SK-N-SH (cell line): ENCODE results near the gene ICA1.

Experiments
- EP300 ChIP-seq, 2 experiments: IDR thresholded peaks; 2 replicates each; pipeline versions ENCODE4 v1.4.0 to v1.6.1; 2012; ENCODE audit warnings: borderline replicate concordance in 1 of 2, low read depth in 1 of 2, low read length in 1 of 2
- EZH2phosphoT487 ChIP-seq: fragments of 200-600 bp; sonication (generic); IDR thresholded peaks from 2 replicates; pipeline ENCODE4 v1.6.1; 2017; ENCODE audit warnings: low read depth, mixed run types, mild to moderate bottlenecking, antibody characterized with exemption, moderate library complexity, borderline replicate concordance
- FOXJ3 ChIP-seq: sonication (generic); formaldehyde crosslinking; IDR thresholded peaks from 2 replicates; pipeline ENCODE4 v1.5.1; 2020; ENCODE audit warnings: mild to moderate bottlenecking, missing genetic modification reagents
- FOXM1 ChIP-seq: IDR thresholded peaks from 2 replicates; pipeline ENCODE4 v1.4.0; 2012; ENCODE audit warnings: low read depth, mild to moderate bottlenecking
- POLR2AphosphoS5 ChIP-seq: IDR thresholded peaks from 2 replicates; pipeline ENCODE4 v1.6.1; 2012; ENCODE audit warnings: low read depth, low read length
- RFX5 ChIP-seq: IDR thresholded peaks from 2 replicates; pipeline ENCODE4 v1.6.1; 2012; ENCODE audit warnings: mild to moderate bottlenecking, improper control_type of control experiment, low read length
- SMC3 ChIP-seq: IDR thresholded peaks from 2 replicates; pipeline ENCODE4 v1.6.1; 2012; ENCODE audit warnings: low read depth, low read length, improper control_type of control experiment
- TF ChIP-seq, protein P1 (sequence below): IDR thresholded peaks from 2 replicates; pipeline ENCODE4 v1.4.0; 2012; ENCODE audit warnings: low read depth, borderline replicate concordance
- TF ChIP-seq, protein P2 (sequence below): fragments of 200-600 bp; sonication (generic); IDR thresholded peaks from 2 replicates; pipeline ENCODE4 v1.6.1; 2017; ENCODE audit warnings: antibody characterized with exemption, mild to moderate bottlenecking, moderate library complexity
- TF ChIP-seq, protein P3 (sequence below): IDR thresholded peaks from 2 replicates; pipeline ENCODE4 v1.4.0; 2012; ENCODE audit warnings: low read depth
- TF ChIP-seq, protein P4 (sequence below): IDR thresholded peaks from 2 replicates; pipeline ENCODE4 v1.6.1; 2012; ENCODE audit warnings: mild to moderate bottlenecking, low read depth, low read length, moderate library complexity
- TF ChIP-seq, protein P5 (sequence below): IDR thresholded peaks from 2 replicates; pipeline ENCODE4 v1.4.0; 2012; ENCODE audit warnings: low read depth, borderline replicate concordance

DNA sequence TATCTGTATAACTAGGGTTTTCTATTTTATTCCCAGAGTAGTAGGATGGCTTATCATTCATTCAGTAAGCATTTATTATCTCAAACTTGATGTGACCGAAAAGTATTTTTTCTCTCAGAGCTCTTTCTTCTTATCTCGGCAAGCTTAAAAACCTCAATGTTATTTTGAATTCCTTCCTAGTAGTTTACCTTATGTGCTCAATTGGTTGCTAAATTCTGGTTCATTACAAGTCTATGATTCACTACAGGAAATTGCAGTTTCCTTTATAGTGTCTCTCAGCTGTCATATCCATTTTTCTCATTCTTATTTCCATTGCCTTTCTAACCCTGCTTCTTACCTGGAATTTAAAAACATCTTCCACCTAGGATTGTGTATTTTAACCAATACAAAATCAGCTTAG, 12.6 kb upstream of the ICA1 start:
- TF ChIP-seq, protein P1, sequence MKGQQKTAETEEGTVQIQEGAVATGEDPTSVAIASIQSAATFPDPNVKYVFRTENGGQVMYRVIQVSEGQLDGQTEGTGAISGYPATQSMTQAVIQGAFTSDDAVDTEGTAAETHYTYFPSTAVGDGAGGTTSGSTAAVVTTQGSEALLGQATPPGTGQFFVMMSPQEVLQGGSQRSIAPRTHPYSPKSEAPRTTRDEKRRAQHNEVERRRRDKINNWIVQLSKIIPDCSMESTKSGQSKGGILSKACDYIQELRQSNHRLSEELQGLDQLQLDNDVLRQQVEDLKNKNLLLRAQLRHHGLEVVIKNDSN = no peak
- TF ChIP-seq FOXJ3 (CRISPR knock-in tag) (no peak), EP300 (IDR thresholded peaks at IDR 0.05; ENCODE audit: borderline replicate concordance in 1 of 2, low read depth in 1 of 2, low read length in 1 of 2) (no peak), SMC3 (no peak), POLR2AphosphoS5 (no peak), EZH2phosphoT487 (no peak), RFX5 (no peak), FOXM1 (no peak)
- TF ChIP-seq, protein P2, sequence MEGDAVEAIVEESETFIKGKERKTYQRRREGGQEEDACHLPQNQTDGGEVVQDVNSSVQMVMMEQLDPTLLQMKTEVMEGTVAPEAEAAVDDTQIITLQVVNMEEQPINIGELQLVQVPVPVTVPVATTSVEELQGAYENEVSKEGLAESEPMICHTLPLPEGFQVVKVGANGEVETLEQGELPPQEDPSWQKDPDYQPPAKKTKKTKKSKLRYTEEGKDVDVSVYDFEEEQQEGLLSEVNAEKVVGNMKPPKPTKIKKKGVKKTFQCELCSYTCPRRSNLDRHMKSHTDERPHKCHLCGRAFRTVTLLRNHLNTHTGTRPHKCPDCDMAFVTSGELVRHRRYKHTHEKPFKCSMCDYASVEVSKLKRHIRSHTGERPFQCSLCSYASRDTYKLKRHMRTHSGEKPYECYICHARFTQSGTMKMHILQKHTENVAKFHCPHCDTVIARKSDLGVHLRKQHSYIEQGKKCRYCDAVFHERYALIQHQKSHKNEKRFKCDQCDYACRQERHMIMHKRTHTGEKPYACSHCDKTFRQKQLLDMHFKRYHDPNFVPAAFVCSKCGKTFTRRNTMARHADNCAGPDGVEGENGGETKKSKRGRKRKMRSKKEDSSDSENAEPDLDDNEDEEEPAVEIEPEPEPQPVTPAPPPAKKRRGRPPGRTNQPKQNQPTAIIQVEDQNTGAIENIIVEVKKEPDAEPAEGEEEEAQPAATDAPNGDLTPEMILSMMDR = no peak
- TF ChIP-seq, protein P3, sequence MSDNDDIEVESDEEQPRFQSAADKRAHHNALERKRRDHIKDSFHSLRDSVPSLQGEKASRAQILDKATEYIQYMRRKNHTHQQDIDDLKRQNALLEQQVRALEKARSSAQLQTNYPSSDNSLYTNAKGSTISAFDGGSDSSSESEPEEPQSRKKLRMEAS = no peak
- TF ChIP-seq, protein P4, sequence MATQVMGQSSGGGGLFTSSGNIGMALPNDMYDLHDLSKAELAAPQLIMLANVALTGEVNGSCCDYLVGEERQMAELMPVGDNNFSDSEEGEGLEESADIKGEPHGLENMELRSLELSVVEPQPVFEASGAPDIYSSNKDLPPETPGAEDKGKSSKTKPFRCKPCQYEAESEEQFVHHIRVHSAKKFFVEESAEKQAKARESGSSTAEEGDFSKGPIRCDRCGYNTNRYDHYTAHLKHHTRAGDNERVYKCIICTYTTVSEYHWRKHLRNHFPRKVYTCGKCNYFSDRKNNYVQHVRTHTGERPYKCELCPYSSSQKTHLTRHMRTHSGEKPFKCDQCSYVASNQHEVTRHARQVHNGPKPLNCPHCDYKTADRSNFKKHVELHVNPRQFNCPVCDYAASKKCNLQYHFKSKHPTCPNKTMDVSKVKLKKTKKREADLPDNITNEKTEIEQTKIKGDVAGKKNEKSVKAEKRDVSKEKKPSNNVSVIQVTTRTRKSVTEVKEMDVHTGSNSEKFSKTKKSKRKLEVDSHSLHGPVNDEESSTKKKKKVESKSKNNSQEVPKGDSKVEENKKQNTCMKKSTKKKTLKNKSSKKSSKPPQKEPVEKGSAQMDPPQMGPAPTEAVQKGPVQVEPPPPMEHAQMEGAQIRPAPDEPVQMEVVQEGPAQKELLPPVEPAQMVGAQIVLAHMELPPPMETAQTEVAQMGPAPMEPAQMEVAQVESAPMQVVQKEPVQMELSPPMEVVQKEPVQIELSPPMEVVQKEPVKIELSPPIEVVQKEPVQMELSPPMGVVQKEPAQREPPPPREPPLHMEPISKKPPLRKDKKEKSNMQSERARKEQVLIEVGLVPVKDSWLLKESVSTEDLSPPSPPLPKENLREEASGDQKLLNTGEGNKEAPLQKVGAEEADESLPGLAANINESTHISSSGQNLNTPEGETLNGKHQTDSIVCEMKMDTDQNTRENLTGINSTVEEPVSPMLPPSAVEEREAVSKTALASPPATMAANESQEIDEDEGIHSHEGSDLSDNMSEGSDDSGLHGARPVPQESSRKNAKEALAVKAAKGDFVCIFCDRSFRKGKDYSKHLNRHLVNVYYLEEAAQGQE = no peak
- TF ChIP-seq, protein P5, sequence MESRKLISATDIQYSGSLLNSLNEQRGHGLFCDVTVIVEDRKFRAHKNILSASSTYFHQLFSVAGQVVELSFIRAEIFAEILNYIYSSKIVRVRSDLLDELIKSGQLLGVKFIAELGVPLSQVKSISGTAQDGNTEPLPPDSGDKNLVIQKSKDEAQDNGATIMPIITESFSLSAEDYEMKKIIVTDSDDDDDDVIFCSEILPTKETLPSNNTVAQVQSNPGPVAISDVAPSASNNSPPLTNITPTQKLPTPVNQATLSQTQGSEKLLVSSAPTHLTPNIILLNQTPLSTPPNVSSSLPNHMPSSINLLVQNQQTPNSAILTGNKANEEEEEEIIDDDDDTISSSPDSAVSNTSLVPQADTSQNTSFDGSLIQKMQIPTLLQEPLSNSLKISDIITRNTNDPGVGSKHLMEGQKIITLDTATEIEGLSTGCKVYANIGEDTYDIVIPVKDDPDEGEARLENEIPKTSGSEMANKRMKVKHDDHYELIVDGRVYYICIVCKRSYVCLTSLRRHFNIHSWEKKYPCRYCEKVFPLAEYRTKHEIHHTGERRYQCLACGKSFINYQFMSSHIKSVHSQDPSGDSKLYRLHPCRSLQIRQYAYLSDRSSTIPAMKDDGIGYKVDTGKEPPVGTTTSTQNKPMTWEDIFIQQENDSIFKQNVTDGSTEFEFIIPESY = no peak
